ENCODE measurements around the gene GRWD1. TPM values are rescaled to one million over a fixed set of nuclear protein-coding genes. Genes with fewer than 3 reads are reported as not detected.

The GRWD1 gene
- total RNA-seq, 2 donors from 2014 or later: 36.6 to 39.2 TPM

- Histone ChIP-seq H3K27me3 (ENCODE audit: control insufficient read depth, insufficient read depth, low read length, poor library complexity, severe bottlenecking) (no peaks in the 10 kb centered on the region), H3K4me3 (ENCODE audit: low read length) (no peak overlapping the region), H3K27ac (ENCODE audit: low read depth, low read length) (no peak overlapping the region), H3K9me3 (ENCODE audit: control insufficient read depth, low read length) (no peaks in the 10 kb centered on the region), H3K9ac (ENCODE audit: extremely low read depth, low read length, poor library complexity, severe bottlenecking) (no peak overlapping the region), H3K4me1 (ENCODE audit: control insufficient read depth, insufficient read depth, low read length) (no peaks in the 10 kb centered on the region), H3K36me3 (ENCODE audit: control insufficient read depth, insufficient read depth, low read length) (no peaks in the 10 kb centered on the region)
- H3K9me3 Mint-ChIP-seq: no peaks in the 10 kb centered on the region
- TF ChIP-seq CTCF (conservative IDR thresholded peaks at IDR 0.05): no peak
- DNase-seq: peak; percentile 44
- no peak overlapping the region for H3K27ac Mint-ChIP-seq
- peaks cover 11% of the 10 kb centered on the region for H3K27me3 Mint-ChIP-seq (ENCODE audit: insufficient read depth)
- WGBS, 2 experiments (ENCODE audit: insufficient coverage in 1 of 2, insufficient read length in 1 of 2): 90 to 93% methylated on average over 25 to 45 of the region's 45 CpGs
- H3K36me3 Mint-ChIP-seq (ENCODE audit: low read depth): peaks cover 6% of the 10 kb centered on the region
- no peak overlapping the region for H3K4me3 Mint-ChIP-seq
- peaks cover 7% of the 10 kb centered on the region for H3K4me1 Mint-ChIP-seq
Measured at GRCh38 chr19:48496959-48497727, 51.4 kb downstream of the GRWD1 start.

DNA sequence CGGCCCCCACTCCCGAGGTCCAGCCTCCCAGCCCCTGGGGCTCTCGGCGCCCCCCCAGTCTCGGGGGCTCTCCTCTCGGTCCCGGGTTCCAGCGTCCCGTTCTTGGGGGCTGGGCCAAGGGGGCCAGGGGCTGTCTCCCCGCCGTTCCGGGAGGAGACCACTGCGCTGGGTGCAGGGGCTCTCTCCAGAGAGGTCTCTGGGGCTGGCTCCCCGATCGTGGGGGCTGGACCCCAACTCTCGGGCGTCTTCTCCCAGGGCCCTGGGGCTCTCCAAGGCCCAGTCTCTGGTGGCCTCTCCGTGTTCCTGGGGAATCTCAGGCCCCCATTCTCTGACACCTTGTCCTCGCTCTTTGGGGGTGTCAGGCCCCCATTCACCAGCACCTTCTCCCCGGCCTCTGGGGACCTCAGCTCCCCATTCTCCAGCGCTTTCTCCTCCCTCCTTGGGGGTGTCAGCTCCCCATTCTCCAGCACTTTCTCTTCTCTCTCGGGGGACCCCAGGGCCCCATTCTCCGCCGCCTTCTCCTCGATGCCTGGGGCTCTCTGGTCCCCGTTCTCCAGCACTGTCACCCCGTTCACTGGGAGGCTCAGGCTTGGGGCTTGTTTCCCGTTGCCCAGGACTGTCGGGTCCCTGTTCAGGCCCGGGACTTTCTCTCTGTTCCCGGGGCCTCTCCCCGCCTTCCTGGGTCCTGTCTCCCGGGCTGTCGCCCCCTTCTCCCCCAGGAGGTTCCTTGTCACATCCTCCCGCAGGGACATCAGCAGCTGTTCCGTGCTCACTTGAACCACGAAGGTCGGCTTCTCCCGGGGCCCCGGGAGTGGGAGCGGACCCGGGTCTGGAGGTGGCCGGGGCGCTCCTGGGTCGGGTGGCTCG lies 52.2 kb downstream of the GRWD1 start:
- Histone ChIP-seq H3K4me3 (ENCODE audit: low read length) (no peak overlapping the region), H3K36me3 (ENCODE audit: control insufficient read depth, insufficient read depth, low read length) (no peaks in the 10 kb centered on the region), H3K9me3 (ENCODE audit: control insufficient read depth, low read length) (no peaks in the 10 kb centered on the region), H3K27ac (ENCODE audit: low read depth, low read length) (no peak overlapping the region), H3K4me1 (ENCODE audit: control insufficient read depth, insufficient read depth, low read length) (no peaks in the 10 kb centered on the region), H3K9ac (ENCODE audit: extremely low read depth, low read length, poor library complexity, severe bottlenecking) (no peak overlapping the region), H3K27me3 (ENCODE audit: control insufficient read depth, insufficient read depth, low read length, poor library complexity, severe bottlenecking) (no peaks in the 10 kb centered on the region)
- Mint-ChIP-seq H3K4me1 (peaks cover 6% of the 10 kb centered on the region), H3K27ac (no peak overlapping the region), H3K9me3 (no peaks in the 10 kb centered on the region), H3K36me3 (ENCODE audit: low read depth) (peaks cover 6% of the 10 kb centered on the region), H3K27me3 (ENCODE audit: insufficient read depth) (peaks cover 14% of the 10 kb centered on the region), H3K4me3 (no peak overlapping the region)
- no peak for DNase-seq
- no peak for TF ChIP-seq CTCF (conservative IDR thresholded peaks at IDR 0.05)
- WGBS, 2 experiments (ENCODE audit: insufficient coverage in 1 of 2, insufficient read length in 1 of 2): 93 to 98% methylated on average over 21 to 46 of the region's 46 CpGs

- Histone ChIP-seq H3K36me3 (ENCODE audit: control insufficient read depth, insufficient read depth, low read length) (no peaks in the 10 kb centered on the region), H3K9me3 (ENCODE audit: control insufficient read depth, low read length) (no peaks in the 10 kb centered on the region), H3K9ac (ENCODE audit: extremely low read depth, low read length, poor library complexity, severe bottlenecking) (no peak overlapping the region), H3K4me1 (ENCODE audit: control insufficient read depth, insufficient read depth, low read length) (no peaks in the 10 kb centered on the region), H3K4me3 (ENCODE audit: low read length) (no peak overlapping the region), H3K27me3 (ENCODE audit: control insufficient read depth, insufficient read depth, low read length, poor library complexity, severe bottlenecking) (no peaks in the 10 kb centered on the region), H3K27ac (ENCODE audit: low read depth, low read length) (no peak overlapping the region)
- Mint-ChIP-seq H3K4me1 (peaks cover 6% of the 10 kb centered on the region), H3K9me3 (no peaks in the 10 kb centered on the region), H3K4me3 (no peak overlapping the region), H3K27ac (no peak overlapping the region), H3K27me3 (ENCODE audit: insufficient read depth) (peaks cover 17% of the 10 kb centered on the region), H3K36me3 (ENCODE audit: low read depth) (peaks cover 6% of the 10 kb centered on the region)
- no peak for DNase-seq
- 90 to 91% methylated on average over 2 to 52 of the region's 59 CpGs for WGBS, 2 experiments (ENCODE audit: insufficient coverage in 1 of 2, insufficient read length in 1 of 2)
- no peak for TF ChIP-seq CTCF (conservative IDR thresholded peaks at IDR 0.05)
Measured at GRCh38 chr19:48498595-48499311, 53.0 kb downstream of the GRWD1 start.
